ENCODE data around the gene FRMD4A. TPM values are rescaled to one million over a fixed set of nuclear protein-coding genes. Genes with fewer than 3 reads are reported as not detected.

Gene FRMD4A
- total RNA-seq, 4 donors from 2014 or later, result 4.4 to 7.1 (median 5.2) TPM

DNA sequence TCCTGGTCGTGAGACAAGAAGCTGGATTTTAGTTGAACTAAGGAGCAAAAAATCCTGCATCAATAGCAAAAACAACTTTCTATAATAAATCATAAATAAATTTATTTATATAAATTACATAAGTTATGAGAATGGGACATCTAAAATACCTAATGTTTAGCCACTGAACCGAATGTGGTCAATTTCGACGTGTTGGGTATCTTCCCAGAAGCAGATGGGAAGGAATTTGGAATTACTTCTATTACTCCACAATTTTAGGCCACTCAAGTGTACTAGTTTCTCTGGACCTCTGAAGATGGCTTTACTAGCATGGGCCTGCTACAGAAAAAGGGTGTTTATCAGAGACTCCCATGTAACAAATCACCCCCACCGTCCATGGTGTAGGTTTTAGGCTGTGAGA is 572.0 kb downstream of the FRMD4A start:
- Histone ChIP-seq H3K4me1 (no peaks in the 10 kb centered on the region), H3K9me3 (no peaks in the 10 kb centered on the region), H3K36me3 (no peaks in the 10 kb centered on the region), H3K27me3 (no peaks in the 10 kb centered on the region), H3K27ac (no peak overlapping the region), H3K4me3 (no peak overlapping the region)
- in situ Hi-C loops (cut with MboI; ENCODE audit: low sequenced_read_pairs in 4 of 4) (no loop called here), intact Hi-C loops (cut with DNase I; ENCODE audit: low total_unique reads) (no loop called here)
- ATAC-seq, result no peak
- DNase-seq, result no peak
- TF ChIP-seq, protein P1, sequence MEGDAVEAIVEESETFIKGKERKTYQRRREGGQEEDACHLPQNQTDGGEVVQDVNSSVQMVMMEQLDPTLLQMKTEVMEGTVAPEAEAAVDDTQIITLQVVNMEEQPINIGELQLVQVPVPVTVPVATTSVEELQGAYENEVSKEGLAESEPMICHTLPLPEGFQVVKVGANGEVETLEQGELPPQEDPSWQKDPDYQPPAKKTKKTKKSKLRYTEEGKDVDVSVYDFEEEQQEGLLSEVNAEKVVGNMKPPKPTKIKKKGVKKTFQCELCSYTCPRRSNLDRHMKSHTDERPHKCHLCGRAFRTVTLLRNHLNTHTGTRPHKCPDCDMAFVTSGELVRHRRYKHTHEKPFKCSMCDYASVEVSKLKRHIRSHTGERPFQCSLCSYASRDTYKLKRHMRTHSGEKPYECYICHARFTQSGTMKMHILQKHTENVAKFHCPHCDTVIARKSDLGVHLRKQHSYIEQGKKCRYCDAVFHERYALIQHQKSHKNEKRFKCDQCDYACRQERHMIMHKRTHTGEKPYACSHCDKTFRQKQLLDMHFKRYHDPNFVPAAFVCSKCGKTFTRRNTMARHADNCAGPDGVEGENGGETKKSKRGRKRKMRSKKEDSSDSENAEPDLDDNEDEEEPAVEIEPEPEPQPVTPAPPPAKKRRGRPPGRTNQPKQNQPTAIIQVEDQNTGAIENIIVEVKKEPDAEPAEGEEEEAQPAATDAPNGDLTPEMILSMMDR (IDR thresholded peaks at IDR 0.05 in 4 of 5, conservative IDR thresholded peaks at IDR 0.05 in 1 of 5), result no peak
- no peak for TF ChIP-seq POLR2A (IDR thresholded peaks at IDR 0.05)

DNA sequence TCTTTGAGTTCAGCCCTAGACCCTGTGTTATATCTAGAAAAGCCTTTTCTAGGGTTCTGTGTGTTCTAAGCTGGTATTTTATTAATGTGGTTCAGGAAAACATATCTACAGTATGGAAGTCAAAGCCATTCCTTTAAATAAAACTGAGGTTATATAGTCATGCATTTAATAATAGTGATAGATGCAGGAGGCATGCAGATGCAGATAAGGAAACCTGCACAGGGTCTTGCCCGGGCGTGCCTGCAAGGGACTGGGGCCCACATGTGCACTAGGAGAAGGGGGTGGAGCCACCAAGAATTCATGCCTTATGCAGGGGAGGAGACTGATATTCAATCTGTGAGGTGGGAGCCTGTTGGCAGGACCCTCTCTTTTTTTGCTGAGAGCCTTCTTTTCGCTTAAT is 572.4 kb downstream of the FRMD4A start:
- ATAC-seq, result no peak
- Histone ChIP-seq H3K27ac (no peak overlapping the region), H3K27me3 (no peaks in the 10 kb centered on the region), H3K36me3 (no peaks in the 10 kb centered on the region), H3K4me1 (no peaks in the 10 kb centered on the region), H3K9me3 (no peaks in the 10 kb centered on the region), H3K4me3 (no peak overlapping the region)
- intact Hi-C loops (cut with DNase I; ENCODE audit: low total_unique reads), result no loop called here
- no peak for TF ChIP-seq POLR2A (IDR thresholded peaks at IDR 0.05)
- TF ChIP-seq, protein P1 (IDR thresholded peaks at IDR 0.05 in 4 of 5, conservative IDR thresholded peaks at IDR 0.05 in 1 of 5), result no peak
- in situ Hi-C loops (cut with MboI; ENCODE audit: low sequenced_read_pairs in 4 of 4), result no loop called here
- DNase-seq, result no peak

DNA sequence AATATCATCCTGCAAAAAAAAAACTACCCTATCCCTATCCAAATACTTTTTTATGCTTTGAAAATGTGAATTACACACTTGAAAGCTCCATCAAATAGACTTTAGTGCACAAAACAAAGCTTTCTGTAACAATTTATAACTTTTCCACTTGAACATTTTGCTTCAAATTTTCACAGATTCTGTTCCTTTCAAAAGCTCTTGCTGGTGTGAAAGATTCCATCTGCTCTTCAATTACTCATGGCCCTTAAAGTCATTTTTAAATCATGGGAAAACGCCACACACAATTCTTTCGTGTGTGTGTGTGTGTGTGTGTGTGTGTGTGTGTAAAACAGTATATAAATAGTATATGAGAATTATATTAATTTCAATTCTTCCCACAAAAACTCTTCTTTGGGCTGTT is 576.4 kb downstream of the FRMD4A start:
- no peak for DNase-seq
- intact Hi-C loops (cut with DNase I; ENCODE audit: low total_unique reads), result no loop called here
- in situ Hi-C loops (cut with MboI; ENCODE audit: low sequenced_read_pairs in 4 of 4), result no loop called here
- H3K4me3 ChIP-seq, result no peak overlapping the region
- no peaks in the 10 kb centered on the region for H3K9me3 ChIP-seq
- ATAC-seq, result no peak
- no peaks in the 10 kb centered on the region for H3K27me3 ChIP-seq
- no peak overlapping the region for H3K27ac ChIP-seq
- TF ChIP-seq, protein P1 (IDR thresholded peaks at IDR 0.05 in 4 of 5, conservative IDR thresholded peaks at IDR 0.05 in 1 of 5), result no peak
- no peak for TF ChIP-seq POLR2A (IDR thresholded peaks at IDR 0.05)
- no peaks in the 10 kb centered on the region for H3K4me1 ChIP-seq
- H3K36me3 ChIP-seq, result no peaks in the 10 kb centered on the region

DNA sequence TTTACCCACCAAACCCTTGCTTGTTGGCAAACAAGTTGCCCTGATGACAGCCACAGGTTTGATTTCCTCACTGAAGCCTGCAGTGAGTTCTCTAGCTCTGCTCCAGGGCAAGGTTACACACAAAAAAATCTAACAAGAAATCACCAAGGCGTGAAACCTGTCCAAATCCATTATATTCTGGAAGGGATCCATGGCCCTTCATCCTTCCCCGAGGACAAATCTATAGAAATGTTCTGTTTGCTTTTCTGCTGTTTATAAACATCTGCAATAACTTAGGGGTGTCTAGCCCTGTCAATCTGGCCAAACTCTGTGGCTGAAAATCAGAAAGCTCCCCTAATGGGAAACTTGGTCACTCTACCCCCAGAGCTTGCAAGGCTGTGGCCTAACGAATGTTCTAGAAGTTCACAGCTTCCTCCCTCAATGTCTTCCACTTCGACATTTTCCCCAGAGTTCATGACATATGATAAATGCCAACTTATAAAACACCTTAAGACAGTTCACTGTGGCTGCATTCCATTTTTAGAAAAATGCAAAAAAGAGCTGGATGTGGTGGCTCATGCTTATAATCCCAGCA is 579.4 kb downstream of the FRMD4A start:
- H3K4me1 ChIP-seq, result no peaks in the 10 kb centered on the region
- intact Hi-C loops (cut with DNase I; ENCODE audit: low total_unique reads) (no loop called here), in situ Hi-C loops (cut with MboI; ENCODE audit: low sequenced_read_pairs in 4 of 4) (no loop called here)
- no peak overlapping the region for H3K27ac ChIP-seq
- ATAC-seq, result no peak
- no peak overlapping the region for H3K4me3 ChIP-seq
- H3K36me3 ChIP-seq, result no peaks in the 10 kb centered on the region
- H3K9me3 ChIP-seq, result no peaks in the 10 kb centered on the region
- TF ChIP-seq POLR2A (IDR thresholded peaks at IDR 0.05), result no peak
- TF ChIP-seq, protein P1 (IDR thresholded peaks at IDR 0.05 in 4 of 5, conservative IDR thresholded peaks at IDR 0.05 in 1 of 5), result no peak
- no peak for DNase-seq
- no peaks in the 10 kb centered on the region for H3K27me3 ChIP-seq
